ENCODE results near the gene CCR5AS.
"Not testable (repeated sequence)": the region's sequence is repeated elsewhere in the genome, so short reads cannot be mapped to it uniquely, and the experiment has no call there.

The CCR5AS gene

DNA sequence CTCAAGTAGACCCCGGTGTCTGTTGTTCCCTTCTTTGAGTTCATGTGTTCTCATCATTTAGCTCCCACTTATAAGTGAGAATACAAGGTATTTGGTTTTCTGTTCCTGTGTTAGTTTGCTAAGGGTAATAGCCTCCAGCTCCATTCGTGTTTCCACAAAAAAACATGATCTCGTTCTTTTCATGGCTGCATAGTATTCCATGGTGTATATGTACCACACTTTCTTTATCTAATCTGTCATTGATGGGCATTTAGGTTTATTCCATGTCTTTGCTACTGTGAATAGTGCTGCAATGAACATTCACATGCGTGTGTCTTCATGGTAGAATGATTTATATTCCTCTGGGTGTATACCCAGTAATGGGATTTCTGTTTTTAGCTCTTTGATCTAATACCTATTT is 4.0 kb downstream of the CCR5AS start:
- not testable (repeated sequence) for DNase-seq (ENCODE audit: low spot score)

DNA sequence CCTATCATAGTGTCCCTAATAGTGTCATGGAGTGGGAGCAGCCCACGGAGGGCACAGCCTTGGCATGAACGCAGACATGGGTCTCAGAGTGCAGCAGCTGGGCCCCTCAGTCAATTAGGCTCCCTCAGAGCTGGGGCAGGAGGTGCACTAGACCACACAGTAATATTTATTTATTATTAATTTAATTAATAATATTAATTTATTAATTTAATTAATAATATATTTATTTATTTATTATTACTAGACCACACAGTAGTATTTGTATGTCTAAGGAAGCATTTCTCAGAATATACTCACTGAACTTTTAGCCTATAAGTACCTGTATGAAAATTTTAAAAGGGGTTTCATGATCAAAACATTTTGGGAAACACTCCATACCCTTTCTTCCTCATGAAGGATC is 5.3 kb downstream of the CCR5AS start:
- DNase-seq (ENCODE audit: low spot score), result no peak

DNA sequence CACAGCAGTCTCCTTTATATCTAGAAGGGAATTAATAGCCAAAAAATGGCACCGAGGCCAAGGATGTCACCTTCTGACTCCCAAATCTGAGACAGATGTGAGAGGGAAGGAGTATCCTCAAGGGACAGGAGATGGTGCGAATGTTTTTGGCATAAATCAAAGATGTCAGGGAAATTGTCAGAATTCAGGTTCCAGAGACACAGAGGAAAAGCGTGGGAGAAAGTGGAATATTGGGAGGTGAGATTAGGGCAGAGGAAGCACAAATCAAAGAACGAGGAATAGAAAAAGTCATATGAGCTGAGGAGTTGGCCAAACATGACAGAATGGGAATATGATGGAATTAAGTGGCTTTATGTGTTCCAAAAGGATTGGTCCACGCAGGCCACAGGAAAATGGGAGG is 6.0 kb downstream of the CCR5AS start:
- no peak for DNase-seq (ENCODE audit: low spot score)

DNA sequence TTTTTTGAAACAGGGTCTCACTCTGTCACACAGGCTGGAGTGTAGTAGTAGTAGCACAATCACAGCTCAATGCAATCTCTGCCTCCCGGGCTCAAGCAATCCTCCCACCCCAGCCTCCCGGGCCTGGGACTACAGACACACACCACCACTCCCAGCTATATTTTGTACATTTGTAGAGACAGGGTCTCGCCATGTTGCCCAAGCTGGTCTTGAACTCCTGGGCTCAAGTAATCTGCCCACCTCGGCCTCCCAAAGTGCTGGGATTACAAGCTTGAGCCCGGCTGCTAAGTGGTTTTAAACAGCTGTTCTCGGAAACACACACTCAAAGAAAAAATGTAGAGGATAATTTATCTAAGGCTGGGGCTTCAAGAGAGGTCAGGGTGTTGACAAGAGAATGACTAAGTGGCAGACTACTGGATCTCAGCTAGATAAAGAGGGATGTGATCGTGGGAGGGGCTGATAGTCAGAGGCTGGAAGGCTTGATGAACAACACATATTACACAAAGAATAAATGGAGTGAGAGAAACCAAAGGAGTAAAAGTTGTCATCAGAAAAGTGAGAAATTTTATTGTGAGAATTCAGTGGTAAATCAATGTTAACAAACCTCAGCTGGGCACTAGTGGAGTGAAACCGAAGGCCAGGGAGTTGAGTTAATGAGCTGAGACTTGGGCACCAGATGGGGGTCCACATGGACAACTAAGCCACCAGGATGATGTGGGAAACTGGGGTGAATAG is 6.7 kb downstream of the CCR5AS start:
- DNase-seq (ENCODE audit: low spot score), result peak; percentile 33

DNA sequence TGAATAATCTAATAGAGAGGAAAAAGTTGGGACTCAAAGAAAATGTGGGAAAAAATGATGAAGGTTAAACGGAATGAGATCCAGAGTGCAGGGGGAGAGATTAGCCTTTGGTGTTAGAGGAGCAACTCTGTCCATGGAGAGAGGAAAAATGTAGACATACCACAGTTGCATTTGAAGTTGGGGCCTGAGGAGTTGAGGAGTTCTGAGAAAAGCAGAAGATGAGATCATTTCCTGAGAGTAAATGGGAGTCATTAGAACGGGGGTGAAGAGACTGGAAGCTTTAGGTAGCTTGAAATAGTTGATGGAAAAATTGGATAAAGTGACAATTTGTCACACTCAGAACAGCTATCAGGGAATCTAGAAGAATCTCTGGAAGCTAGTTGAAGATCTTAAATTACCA is 7.3 kb downstream of the CCR5AS start:
- no peak for DNase-seq (ENCODE audit: low spot score)

DNA sequence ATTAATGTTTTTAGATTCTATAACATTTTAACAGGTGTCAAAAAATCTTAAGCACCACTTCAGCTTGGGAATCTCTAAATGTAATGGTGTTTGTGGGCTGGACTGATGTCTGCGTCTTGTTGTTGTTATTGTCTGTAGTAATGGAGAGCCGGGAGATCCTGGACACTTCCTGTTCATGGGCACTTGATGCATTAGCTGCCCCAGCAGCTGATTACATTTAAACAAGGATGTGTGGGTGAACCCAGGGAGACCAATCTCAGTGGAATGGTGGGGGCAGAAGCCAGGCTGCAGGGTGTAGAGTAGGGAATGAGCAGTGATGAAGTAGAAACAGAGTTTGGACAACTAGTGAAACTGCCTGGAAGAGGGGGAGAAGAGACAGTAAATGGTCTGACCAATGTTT is 7.8 kb downstream of the CCR5AS start:
- DNase-seq (ENCODE audit: low spot score), result no peak

DNA sequence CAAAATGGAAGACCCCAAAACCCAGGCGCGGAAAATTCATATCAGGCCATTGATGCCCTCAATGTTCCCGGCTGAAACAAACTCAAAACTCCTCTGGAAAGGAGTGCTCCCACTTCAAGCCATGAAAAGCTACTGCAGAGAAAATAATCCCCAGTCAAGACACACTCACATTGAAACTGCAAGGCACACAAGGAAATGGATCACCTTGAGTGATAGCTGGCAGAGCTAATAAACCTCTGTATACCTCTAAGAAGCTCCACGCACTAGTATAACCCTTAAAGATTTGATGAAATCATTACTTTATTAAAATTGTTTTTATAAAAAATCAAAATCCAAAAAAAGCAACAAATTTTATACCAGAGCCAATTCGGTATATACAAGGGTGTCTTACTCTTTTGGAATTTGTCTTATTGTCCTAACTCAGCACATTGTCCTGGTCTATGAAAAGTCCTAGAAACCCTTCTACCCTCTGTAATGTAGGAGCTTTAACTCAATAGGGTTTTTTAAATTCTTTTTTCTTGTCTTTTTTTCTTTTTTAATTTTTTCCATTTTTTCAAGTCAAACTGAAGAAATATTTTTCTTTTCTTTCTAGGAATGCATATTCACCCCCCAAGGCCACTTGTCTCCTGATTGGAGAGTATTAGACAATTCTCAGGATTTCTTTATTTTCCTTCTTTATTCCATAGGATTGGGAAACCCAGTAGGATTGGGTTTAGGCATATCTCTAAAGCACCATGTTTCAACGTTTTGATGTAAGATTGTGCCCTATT is 8.5 kb downstream of the CCR5AS start:
- DNase-seq (ENCODE audit: low spot score), result no peak

DNA sequence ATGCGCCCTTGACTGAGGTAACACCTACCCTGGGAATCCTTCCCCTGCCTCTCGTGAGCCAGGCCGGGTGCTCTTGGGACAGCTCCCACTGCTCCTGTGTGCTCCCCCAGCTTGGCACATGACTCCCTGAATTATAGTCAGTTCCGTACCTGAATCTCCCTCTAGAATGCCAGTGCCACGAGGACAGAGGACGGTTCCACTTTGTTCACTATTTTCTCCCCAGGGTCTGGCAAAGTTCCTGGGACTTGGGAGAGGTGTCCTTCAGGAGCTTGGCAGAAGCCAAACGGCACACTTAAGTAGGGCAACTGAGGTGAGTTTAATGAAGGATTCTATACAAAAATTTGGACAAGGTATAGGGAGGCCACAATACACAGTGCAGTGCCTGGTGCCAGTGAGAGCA is 9.8 kb downstream of the CCR5AS start:
- DNase-seq (ENCODE audit: low spot score), result no peak

DNA sequence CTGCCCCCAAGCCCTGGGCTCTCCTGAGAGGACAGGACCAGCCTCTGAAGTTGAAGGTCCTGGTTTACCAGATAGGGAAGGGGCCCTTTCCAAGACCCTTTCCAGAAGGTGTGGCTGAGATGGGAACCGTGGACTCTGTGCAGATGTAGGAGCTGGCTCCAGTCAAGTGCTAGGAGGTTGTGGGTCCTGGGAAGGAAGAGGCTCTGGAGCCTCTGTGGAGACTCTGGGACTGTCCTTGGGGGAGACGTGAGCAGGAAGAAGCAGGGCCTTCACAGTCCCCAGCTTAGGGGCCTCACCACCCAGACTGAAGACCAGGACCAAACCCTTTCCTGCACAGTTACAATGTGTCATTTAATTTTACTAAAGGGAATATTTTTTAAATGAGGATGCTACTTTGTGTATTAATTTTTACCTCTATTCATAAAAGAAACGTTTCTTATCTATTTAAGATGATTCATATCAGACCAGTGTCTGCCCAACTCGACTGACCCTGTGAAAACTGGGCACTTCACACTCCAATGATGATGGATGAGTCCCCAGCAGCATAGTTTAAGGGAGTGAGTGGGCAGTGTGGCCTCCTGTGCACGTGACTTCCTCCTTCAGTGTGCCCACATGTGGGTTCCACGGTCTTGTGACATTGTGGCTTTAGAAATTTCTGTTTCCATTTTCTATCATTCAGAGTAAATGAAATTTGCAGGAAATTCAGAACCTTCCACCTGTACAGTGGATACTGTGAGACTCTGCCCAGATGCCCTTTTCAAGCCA is 10.9 kb downstream of the CCR5AS start:
- DNase-seq (ENCODE audit: low spot score), result no peak

DNA sequence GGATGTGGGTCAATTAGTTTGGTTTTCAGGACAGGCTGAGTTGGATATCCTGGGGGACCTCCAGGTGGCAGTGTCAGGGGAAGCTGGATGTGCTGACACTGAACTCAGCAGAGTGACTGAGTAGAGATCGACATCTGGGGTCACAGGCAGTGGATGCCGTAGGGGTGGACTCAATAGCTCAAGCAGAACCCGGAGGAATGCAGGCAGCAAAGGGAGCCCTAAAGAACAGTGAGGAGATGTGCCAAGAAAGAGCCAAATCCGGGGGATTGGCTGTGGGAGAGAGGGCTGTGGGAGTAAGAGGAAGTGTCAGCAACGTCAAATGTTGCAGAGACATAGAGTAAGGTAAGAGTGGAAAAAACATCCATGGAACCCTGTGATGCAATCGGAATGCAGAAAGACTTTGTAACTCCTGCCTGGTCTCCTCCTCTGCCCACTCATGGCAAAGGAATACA is 11.6 kb downstream of the CCR5AS start:
- DNase-seq (ENCODE audit: low spot score), result peak; percentile 27

DNA sequence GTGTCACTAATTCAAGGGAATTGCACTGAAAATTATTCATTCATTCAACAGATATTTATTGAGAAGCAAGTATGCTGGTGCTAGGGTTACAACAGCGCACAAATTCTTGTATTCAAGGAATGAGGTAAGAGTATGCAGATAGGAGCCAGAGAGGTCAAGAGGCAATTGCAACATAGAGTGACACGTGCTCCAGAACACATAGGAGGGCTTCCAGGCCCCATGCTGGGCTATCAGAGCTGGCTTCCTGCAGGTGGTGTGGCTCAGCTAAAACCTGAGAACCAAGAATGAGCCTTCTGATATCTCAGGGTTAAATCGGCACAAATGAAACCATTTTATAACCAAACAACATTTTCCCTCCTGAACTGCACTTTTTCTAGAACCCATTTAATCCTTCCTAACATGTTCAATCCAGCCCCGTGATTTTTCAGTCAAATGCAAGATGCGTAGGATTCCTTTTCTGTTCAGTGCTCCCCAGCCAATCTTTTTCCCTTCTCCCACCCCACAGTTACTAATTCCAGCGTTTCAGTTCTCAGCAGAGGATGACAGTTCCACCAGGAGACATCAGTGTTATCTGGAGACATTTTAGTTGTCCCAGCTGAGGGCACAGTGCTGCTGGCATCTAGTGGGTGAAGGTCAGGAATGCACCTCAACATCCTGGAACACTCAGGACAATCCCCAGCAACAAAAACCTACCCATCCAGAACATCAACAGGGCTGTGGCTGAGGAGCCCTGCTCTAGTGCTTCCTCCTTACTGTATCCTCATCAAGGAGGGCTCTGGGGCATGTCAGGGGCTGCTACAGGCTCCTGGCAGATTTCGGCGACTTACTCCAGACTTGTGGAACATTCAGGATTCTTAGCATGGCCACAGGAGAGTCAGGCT is 13.1 kb downstream of the CCR5AS start:
- no peak for DNase-seq (ENCODE audit: low spot score)

DNA sequence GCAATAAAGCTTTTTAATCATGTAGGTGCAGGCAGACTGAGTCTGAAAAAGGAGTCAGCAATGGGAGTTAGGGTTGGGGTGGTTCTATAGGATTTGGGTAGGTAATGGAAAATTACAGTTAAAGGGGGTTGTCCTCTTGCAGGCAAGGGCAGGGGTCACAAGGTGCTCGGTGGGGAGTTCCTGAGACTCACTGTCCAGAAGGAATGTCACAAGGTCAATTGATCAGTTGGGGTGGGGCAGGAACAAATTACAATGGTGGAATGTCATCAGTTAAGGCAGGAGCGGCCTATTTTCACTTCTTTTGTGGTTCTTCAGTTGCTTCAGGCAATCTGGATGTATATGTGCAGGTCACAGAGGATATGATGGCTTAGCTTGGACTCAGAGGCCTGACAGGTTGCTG is 13.9 kb downstream of the CCR5AS start:
- no peak for DNase-seq (ENCODE audit: low spot score)

DNA sequence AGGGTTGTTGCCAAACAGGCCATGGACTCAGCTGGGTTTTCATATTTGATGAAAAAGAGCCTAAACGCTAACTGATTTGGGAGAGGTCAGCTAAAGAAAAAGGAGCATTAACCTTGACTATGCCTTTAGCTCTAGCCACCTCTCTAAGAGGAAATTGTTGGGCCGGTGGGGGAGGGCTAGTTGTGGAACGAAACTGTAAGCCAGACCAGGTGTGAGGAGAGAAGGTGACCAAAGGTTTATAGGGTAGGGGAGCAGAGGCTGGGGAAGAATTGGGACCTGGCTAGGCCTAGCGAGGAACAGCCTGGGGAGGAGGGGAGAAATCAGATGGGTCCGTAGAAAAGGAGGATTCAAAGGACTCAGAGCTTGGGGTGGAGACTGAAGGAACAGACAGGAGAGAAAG is 15.3 kb downstream of the CCR5AS start:
- not testable (repeated sequence) for DNase-seq (ENCODE audit: low spot score)

DNA sequence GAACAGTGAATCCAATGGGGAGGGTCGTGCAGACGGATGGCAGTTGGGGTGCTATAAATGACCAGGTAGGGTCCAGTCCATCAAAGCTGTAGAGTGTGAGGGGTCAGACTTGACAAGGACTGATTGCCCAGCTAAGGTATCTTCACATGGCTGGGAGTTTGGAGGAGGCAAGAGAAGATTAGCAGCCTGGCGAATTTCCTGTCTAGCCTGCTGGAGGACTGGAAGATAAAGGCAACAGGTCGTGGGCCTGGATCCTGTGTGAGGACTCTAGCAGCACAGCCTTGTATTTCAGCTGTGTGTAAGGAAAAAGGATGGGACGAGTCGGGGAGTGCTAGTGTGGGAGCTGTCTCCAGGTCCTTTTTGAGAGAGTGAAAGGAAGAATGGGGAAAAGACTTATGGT is 17.6 kb downstream of the CCR5AS start:
- DNase-seq (ENCODE audit: low spot score), result no peak

DNA sequence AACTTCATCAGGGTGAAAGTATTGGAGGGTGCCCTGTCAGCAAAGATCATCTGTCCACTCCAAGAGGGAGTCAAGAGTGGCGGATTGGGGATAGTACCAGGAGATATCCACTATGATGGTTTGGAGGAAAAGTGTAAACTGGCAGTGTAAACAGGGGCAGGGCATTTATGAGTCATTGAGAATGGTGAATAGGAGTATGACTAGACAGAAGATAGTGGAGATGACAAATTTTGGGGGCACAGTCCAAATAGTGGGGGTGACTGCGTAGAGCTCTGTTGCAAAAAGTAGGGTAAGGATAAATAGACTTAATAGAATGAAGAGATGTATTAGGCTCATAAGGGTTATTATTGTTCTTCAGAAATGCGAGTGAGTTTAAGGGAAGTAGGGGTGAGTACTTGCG is 18.0 kb downstream of the CCR5AS start:
- DNase-seq (ENCODE audit: low spot score), result not testable (repeated sequence)

DNA sequence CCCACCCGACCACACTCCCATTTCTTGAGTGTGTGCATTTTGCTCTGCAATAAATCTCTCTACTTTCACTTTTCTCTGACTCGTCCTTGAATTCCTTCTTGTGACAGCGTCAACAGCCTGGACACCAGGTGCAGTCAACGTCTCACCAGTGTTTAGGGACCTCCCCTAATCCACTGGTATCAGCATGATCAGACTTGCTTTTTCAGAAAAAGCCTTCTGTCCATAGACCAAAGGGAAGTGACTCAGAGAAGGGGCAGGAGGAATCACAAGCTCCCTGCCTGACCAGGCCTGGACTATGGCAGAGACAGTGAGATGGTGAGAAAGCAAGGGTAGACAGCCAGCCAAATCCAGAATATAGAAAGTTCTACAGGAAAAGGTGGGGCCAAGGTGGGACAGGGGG is 20.7 kb downstream of the CCR5AS start:
- no peak for DNase-seq (ENCODE audit: low spot score)

DNA sequence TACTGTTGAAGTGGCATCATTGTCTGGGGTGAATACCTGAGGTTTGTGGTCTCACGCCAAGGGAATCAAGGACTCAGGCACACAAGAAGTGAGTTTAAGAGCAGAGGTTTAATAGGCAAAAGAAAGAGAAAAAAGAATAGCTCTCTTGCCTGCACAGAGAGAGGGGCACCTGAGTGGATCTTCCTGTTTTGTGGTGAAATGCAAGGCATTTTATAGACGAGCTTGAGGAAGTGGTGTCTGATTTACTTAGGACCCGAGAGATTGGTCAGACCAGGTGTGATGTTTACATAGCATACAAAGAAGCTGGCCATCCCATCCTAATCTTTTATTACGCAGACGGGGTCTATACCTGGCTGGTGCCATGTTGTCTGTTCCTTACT is 22.9 kb downstream of the CCR5AS start:
- no peak for DNase-seq (ENCODE audit: low spot score)

DNA sequence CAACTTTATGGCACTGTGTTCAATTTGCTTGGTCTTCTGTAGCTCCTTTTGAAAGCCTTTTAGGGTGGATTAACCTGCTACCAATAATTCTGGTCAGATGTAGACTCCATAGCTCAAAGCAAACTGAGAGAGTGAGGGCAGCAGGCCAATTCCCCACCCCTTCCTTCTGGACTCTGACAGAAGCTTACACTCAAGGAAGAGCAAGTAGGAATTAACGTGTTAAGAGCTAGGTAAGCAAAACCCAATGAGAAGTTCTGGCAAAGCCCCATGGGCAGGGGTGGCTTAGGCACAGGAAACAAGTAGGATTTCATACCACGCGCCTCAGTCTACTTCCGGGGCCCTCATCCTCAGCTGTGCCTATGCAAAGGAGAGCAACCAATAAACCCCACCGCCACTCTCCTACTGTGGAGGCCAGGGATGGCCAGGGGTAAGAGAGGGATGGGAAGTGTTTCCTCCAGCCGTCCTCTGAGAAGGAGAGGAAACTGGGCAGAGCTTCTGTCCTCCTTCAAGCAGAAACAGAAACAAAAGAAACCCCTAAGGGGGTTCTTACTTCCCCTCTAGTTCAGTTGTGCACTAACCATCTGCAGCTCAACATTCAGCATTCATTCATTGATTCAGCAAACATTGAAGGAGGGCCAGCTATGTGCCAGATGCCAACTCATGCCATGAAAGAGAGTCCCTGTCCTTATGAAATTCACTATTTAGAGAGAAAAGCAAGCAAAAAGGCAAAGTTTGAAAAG is 23.5 kb downstream of the CCR5AS start:
- no peak for DNase-seq (ENCODE audit: low spot score)

DNA sequence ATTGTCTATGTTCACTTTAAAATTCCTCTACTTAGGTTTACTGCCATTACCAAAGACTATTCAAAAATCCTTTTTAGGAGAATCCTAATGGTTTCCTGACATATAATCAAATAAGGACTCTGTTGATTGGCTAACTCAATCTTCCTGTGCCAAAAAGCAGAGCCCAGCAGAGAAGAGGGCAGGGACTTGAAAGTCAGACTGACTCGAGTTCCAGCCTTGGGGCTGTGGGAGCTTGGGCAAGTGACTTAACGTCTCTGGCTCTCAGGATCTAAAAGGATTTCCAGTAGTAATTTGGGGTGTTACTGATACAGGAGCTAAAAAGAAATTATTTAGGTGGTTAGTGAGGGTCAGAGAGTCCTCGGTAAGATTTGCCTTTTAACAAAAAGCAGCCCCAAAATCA is 25.2 kb downstream of the CCR5AS start:
- DNase-seq (ENCODE audit: low spot score), result no peak

DNA sequence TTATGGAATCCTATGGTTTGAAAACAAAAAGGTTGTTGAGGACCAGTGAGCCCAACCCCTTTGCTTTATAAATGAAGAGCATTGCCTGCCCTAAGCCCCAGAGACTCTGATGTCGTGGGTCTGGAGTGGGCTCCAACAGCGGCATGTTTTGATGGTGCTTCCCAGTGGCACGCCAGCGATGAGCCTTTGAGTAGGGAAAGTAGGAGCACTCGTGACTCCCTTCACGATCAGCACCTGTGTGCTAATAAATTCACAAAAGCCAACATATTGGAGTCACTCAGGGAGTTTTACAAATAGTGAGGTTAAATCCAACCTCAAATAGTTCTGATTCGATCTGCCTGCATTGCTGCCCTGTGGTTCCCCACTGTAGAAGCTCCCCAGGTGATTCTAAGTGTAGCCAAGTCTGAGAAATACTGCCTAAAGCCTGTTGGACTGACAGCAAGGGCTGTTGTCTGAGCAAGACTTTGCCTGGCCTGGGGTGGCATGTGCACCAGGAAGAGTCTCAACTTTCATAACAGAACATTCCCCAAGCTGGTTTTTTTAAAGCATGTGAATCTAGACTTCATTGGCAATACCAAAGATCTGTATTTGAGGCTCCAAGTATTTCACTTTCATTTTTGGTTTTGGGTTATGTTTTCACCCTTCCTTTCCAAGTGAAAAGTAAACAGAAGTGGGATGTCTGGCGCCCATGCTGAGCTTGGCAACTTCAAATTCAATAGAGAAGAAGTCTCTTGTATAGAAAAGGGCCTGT is 26.2 kb downstream of the CCR5AS start:
- no peak for DNase-seq (ENCODE audit: low spot score)
